ENCODE data around the gene CHRM5. TPM values are rescaled to one million over a fixed set of nuclear protein-coding genes. Genes with fewer than 3 reads are reported as not detected.

The CHRM5 gene
- total RNA-seq, 2 donors from 2014 or later: not detected

DNA sequence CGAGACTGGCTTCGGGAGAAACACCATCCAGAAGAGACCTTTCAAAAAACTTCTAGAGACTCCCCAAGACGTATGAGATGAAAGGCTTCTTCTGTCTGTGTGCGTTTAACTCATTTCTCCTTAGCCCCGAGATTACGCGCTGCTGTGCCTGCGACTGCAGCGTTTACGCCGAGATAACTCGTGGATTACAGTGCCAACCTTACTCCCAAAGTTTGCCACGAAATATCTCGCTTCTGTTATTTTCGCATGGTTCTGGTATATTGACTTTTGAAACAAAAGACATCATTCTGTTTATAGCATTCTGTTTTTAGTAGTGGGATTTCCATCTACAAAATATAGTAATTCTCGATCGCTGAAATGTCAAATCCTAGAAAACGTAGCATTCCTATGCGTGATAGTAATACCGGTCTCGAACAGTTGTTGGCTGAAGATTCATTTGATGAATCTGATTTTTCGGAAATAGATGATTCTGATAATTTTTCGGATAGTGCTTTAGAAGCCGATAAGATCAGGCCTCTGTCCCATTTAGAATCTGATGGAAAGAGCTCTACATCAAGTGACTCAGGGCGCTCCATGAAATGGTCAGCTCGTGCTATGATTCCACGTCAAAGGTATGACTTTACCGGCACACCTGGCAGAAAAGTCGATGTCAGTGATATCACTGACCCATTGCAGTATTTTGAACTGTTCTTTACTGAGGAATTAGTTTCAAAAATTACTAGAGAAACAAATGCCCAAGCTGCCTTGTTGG is 134.1 kb downstream of the CHRM5 start:
- Mint-ChIP-seq H3K4me3 (peak overlapping the region; percentile 99), H3K27ac (peak overlapping the region; percentile 99), H3K36me3 (ENCODE audit: low read depth) (peaks cover 3% of the 10 kb centered on the region), H3K27me3 (no peaks in the 10 kb centered on the region), H3K4me1 (peaks cover 27% of the 10 kb centered on the region)
- DNase-seq (no peak), ATAC-seq (no peak)
- H3K9me3 ChIP-seq (ENCODE audit: control insufficient read depth, low read length, poor library complexity, severe bottlenecking): no peaks in the 10 kb centered on the region

DNA sequence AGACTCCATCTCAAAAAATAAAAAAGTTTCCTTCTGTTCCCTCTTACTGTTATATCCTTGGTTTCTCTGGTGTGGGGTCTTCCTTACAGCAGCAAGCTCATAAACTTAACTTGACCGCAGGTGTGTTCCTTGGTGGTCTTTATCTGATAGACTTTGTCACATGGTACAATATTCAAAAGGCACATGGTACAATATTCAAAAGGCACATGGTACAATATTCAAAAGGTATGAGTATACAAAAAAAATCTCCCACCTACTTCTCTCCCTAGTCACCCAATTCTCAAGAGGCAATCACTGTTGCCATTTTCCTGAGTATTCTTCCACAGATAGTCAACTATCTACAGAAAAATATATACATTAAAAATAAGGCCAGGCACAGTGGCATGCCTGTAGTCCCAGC is 138.1 kb downstream of the CHRM5 start:
- H3K4me1 Mint-ChIP-seq: peaks cover 10% of the 10 kb centered on the region
- ATAC-seq (no peak), DNase-seq (no peak)
- no peak overlapping the region for H3K4me3 Mint-ChIP-seq
- no peaks in the 10 kb centered on the region for H3K27me3 Mint-ChIP-seq
- no peaks in the 10 kb centered on the region for H3K9me3 ChIP-seq (ENCODE audit: control insufficient read depth, low read length, poor library complexity, severe bottlenecking)
- H3K36me3 Mint-ChIP-seq (ENCODE audit: low read depth): peaks cover 3% of the 10 kb centered on the region
- no peak overlapping the region for H3K27ac Mint-ChIP-seq

DNA sequence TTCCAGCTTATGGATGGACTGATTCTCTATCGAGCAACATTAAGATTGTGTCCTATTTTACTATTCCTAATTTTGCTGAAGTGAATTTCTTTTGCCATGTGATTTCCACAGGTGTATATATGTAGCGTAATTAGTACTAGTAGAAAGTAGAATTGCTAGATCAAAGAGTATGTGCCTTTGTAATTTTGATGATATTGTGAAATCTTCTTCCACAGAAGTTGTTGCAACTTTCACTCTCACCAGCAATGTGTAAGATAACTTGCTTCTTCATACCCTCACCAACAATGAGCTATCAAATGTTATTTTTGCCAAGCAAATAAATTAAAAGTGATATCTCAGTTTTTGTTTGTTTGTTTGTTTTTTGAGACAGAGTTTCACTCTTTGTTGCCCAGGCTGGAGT is 139.0 kb downstream of the CHRM5 start:
- Mint-ChIP-seq H3K4me1 (peaks cover 2% of the 10 kb centered on the region), H3K27me3 (no peaks in the 10 kb centered on the region), H3K27ac (no peak overlapping the region), H3K4me3 (no peak overlapping the region), H3K36me3 (ENCODE audit: low read depth) (peaks cover 3% of the 10 kb centered on the region)
- no peak for DNase-seq
- ATAC-seq: no peak
- H3K9me3 ChIP-seq (ENCODE audit: control insufficient read depth, low read length, poor library complexity, severe bottlenecking): no peaks in the 10 kb centered on the region

DNA sequence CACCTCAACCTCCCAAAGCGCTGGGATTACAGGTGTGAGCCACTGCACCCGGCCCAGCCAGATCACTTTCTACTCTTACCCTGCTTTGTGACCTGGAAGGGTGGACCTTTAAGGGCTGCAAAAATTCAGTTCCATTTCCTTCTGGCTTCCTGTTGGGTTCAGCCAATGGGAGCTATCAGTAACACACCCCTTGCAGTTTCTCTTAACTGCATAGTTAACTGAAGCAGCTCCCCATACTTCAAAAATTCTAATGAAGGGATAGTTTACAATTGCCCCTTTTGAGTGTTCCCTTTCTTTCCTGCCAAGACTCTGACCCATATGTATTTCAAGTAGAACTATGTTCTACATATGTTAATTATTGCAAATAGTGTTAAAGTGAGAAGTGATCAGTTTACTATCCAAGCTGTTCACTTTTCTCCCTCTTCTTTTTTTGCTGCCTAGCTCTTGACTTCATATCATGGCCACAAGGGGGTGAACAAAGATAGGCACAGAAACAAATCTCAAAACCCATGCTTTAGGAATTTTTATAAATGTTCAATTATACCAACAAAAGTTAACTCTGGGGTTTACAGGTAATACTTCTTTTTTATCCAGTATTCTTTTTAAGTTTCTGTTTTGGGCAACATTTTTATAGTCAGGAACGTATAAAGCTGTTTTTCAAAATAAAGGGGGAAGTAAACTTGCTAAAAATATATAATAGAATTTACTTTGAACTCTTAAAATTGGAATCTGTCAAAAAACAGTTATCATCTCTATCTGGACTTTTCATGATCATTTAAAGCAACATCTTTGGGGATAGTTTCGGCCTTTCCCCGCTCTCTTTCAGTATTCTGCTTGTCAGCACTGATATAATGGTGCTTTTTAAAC is 141.7 kb downstream of the CHRM5 start:
- no peak for ATAC-seq
- no peak overlapping the region for H3K27ac Mint-ChIP-seq
- no peak overlapping the region for H3K4me3 Mint-ChIP-seq
- H3K36me3 Mint-ChIP-seq (ENCODE audit: low read depth): no peaks in the 10 kb centered on the region
- no peak for DNase-seq
- H3K27me3 Mint-ChIP-seq: peaks cover 14% of the 10 kb centered on the region
- H3K4me1 Mint-ChIP-seq: no peaks in the 10 kb centered on the region
- H3K9me3 ChIP-seq (ENCODE audit: control insufficient read depth, low read length, poor library complexity, severe bottlenecking): no peaks in the 10 kb centered on the region

DNA sequence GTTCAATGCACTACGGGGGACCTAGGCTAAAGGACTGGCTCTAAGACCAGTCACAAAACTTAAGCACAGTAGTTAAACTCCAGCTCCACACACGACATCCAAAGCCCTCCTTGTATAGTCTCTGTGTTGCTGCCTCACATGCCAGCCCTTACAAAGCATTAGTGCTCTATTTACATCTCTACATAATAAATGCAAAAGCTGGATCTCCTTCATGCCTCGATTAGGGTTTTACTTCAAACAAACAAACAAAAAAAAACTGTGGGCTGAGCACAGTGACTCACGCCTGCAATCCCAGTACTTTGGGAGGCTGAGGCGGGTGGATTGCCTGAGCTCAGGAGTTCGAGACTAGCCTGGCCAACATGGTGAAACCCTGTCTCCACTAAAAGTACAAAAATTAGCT is 143.2 kb downstream of the CHRM5 start:
- peaks cover 14% of the 10 kb centered on the region for H3K27me3 Mint-ChIP-seq
- DNase-seq (no peak), ATAC-seq (no peak)
- H3K4me3 Mint-ChIP-seq: no peak overlapping the region
- H3K4me1 Mint-ChIP-seq: no peaks in the 10 kb centered on the region
- H3K27ac Mint-ChIP-seq: no peak overlapping the region
- H3K36me3 Mint-ChIP-seq (ENCODE audit: low read depth): no peaks in the 10 kb centered on the region
- H3K9me3 ChIP-seq (ENCODE audit: control insufficient read depth, low read length, poor library complexity, severe bottlenecking): no peaks in the 10 kb centered on the region

DNA sequence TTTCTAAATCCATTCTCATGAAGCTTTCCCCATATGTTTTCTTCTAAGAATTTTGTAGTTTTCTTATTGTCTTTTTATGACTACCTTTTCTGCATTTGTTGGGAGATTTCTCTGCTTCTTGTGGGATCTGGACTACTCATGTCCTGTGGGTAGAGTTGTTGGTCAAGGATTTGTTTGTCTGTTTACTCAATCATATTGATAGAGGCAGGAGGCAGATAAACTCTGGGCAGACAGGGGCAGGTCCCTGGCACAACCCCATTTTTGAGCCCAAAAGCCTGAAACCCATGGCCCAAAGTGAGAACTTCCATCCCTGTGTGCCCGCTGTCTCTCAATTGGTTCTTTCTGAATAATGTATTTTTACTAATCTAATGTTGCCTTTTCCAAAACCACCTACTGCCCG is 145.9 kb downstream of the CHRM5 start:
- H3K9me3 ChIP-seq (ENCODE audit: control insufficient read depth, low read length, poor library complexity, severe bottlenecking): no peaks in the 10 kb centered on the region
- DNase-seq (no peak), ATAC-seq (no peak)
- H3K27ac Mint-ChIP-seq: no peak overlapping the region
- H3K4me1 Mint-ChIP-seq: no peaks in the 10 kb centered on the region
- peaks cover 3% of the 10 kb centered on the region for H3K36me3 Mint-ChIP-seq (ENCODE audit: low read depth)
- H3K27me3 Mint-ChIP-seq: peaks cover 24% of the 10 kb centered on the region
- H3K4me3 Mint-ChIP-seq: no peak overlapping the region

DNA sequence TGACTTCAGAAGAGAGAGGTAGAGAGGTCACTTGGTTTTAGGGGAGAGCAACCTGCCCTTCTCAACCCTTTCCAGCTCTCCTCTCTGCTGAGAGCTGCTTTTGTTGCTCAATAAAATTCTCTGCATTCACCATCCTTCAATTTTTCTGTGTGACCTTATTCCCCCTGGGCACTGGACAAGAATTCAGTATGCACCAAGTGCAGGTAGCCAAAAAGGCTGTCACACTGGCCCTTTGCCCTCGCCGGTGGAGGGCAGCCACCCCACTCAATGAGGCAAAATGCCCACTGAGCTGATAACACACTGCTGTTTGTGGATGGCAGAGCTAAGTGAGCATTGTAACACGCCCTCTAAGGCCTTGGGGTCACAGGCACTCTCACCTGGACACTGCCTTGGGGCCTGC is 146.4 kb downstream of the CHRM5 start:
- ATAC-seq: no peak
- no peak for DNase-seq

DNA sequence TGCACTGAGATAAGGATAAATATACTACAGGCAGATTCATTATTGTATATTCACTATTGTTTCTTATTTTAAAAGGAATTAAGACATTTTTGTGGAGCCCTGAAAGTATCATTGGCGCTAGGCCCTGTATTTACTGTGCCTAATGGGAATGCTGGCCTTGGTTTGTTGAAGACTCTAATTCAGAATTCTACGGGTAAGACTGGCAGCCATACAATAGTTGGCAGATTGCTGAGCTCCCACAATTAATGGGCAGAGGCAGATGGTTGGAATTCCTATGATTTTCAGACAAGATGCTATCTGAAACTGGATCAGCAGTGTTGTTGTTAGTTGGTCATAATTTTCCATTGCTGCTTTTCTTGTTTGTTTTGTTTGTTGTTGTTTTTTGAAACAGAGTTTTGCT is 148.3 kb downstream of the CHRM5 start:
- no peak overlapping the region for H3K4me3 Mint-ChIP-seq
- no peaks in the 10 kb centered on the region for H3K4me1 Mint-ChIP-seq
- H3K27ac Mint-ChIP-seq: no peak overlapping the region
- no peaks in the 10 kb centered on the region for H3K9me3 ChIP-seq (ENCODE audit: control insufficient read depth, low read length, poor library complexity, severe bottlenecking)
- peaks cover 24% of the 10 kb centered on the region for H3K27me3 Mint-ChIP-seq
- peaks cover 3% of the 10 kb centered on the region for H3K36me3 Mint-ChIP-seq (ENCODE audit: low read depth)
- DNase-seq (no peak), ATAC-seq (no peak)

More for the DNA sequence above, 146.4 kb downstream of the CHRM5 start:
- no peaks in the 10 kb centered on the region for H3K4me1 Mint-ChIP-seq
- H3K4me3 Mint-ChIP-seq: no peak overlapping the region
- H3K27me3 Mint-ChIP-seq: peaks cover 24% of the 10 kb centered on the region
- peaks cover 3% of the 10 kb centered on the region for H3K36me3 Mint-ChIP-seq (ENCODE audit: low read depth)
- no peaks in the 10 kb centered on the region for H3K9me3 ChIP-seq (ENCODE audit: control insufficient read depth, low read length, poor library complexity, severe bottlenecking)
- H3K27ac Mint-ChIP-seq: no peak overlapping the region

Other genes starting within 250 kb of the CHRM5 start
- 1 to 10 TPM; 7.0 to 8.9 TPM for gene AVEN, start 70.7 kb downstream of the CHRM5 start, total RNA-seq
- 10 to 100 TPM; 43.0 to 50.4 TPM for gene EMC7, start 133.4 kb downstream of the CHRM5 start, total RNA-seq
- gene PGBD4, start 133.6 kb downstream of the CHRM5 start, total RNA-seq: 1 to 10 TPM; 2.8 to 3.3 TPM
- 10 to 100 TPM; 23.8 to 26.2 TPM for gene KATNBL1, start 241.6 kb downstream of the CHRM5 start, total RNA-seq

Data from T-helper 17 cell (primary cell).